HG03575 (cell line): ENCODE measurements around the gene LFNG.

ENCODE experiments used
- ATAC-seq: cut with Tn5 transposase; IDR thresholded peaks from one replicate; pipeline ENCODE4 v1.9.1; 2021; ENCODE audit not compliant: unreplicated experiment, insufficient number of reproducible peaks, low FRiP score; ENCODE audit errors: extremely low read depth

LFNG gene

DNA sequence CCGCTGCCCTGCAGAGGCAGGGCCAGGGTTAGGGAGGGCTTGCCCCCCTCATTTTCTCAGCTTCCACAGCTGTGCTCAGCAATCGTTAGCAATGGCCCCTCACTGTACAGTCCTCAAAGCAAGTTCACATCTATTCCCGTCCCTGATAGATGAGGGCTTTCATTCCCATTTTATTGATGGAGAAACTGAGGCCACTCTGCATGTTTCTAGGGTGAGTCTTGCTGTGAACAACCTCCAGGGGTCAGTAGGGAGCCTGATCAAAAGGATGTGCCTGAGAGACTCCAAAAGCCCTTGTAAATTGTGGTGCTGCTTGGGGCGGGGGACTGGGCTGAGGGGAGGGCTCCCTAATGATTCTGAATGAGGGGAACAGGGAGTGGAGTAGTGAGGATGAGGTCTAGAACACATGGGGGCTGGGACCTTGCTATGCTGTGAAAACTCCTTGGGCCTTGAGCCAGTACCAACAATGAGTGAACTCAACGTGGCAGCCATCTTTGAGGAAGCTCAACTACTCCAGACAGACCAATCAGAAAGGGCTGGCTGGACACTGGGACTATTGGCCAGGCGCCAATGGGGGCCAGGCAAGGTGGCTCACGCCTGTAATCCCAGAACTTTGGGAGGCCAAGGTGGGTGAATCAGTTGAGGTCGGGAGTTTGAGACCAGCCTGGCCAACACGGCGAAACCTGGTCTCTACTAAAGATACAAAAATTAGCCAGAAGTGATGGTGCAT is 36.7 kb upstream of the LFNG start:
- ATAC-seq, result no peak

DNA sequence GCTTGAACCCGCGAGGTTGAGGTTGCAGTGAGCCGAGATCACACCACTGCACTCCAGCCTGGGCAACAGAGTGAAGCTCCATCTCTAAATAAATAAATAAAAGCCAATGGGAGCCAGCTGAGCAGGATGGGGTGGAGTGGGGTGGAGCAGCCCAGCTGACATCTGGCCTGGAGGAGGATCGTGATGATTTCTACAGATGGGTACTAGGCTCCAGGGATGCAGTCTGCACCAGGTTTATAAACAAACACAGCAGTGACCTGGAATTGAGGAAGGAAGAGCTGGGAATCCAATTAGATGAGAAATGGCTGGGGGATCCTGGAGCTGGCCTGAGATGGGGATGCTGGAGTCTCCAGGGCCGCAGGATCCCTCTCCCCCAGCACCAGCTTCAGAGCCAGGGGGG is 36.1 kb upstream of the LFNG start:
- ATAC-seq, result no peak

DNA sequence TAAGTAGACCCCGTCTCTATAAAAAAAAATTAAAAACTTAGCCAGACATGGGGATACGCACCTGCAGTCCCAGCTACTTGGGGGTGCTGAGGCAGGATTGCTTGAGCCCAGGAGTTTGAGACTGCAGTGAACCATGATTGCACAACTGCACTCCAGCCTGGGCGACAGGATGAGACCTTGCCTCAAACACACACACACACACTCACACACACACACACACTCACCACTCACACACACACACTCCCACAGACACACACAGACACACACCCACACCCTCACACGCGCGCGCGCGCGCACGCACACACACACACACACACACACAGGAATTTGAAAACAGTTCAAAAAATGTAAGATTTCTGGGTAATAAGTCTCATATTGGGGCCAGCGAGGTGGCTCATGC is 34.7 kb upstream of the LFNG start:
- ATAC-seq, result no peak

DNA sequence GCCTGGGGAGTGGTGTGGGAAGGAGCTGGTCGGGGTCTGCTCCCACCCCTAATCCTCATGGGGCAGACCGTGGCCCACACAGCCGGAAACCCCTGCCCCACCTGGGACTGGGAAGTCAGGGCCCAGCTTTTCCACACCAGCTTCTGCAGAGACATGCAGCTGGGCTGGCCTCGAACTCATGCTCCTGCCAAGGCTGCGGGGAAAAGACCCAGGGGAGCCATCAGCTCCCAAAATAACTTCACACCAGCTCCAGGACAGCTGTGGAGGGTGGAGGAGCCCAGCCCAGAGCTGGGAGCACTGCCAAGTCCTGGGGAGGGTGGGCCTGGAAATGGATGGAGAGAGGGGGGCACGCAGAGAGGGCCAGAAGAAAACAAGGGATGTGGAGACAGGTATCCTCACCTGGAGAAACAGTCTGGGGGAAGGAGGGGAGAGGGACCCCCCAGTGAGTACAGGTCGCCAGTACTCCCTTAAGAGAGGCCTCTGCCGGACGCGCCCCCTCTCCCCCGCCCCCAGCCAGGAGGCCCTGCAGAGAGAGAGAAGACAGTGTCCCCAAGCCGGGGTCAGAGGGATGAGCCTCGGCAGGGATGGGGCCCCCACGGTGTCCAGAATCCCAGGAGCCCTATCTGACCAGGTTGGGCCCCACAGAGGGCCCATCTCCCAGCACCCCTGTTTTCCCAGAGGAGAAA is 31.8 kb upstream of the LFNG start:
- ATAC-seq, result no peak

DNA sequence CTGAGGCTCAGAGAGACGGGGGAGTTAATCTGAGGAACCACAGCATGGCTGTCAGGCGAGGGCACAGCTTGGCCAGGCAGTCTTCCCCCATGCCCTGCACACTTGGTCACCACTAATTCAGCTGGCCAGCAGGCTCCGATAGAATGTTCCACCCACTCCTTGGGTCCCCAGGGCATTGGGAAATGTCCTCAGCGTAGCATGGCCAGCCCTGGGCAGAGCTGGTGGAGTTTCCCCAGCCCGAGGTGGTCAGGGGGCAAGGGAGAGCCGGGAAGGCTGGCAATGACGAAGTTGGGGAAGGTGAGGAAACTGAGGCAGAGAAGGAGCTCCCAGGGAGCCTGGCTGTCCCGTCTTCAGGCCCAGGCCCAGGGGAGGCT is 31.3 kb upstream of the LFNG start:
- no peak for ATAC-seq

DNA sequence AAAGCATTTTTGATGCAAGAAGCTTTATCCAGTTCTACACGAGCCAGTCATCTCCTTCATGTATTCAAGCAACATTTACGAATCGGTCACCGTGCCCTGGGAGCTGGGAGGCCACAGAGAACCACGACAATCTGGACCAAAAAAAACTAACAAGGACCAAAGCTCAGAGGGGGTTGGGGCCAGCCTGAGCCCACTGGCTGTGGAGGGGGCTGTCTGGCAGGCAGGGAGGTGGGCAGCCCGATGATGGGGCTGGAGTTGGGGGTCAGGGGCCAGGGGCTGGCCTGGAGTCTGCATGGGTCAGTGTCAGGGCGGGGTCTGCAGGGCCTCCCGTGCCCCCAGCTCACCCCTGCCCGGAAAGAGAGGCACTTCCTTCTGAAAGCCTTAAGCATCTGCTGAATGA is 30.9 kb upstream of the LFNG start:
- ATAC-seq, result no peak

DNA sequence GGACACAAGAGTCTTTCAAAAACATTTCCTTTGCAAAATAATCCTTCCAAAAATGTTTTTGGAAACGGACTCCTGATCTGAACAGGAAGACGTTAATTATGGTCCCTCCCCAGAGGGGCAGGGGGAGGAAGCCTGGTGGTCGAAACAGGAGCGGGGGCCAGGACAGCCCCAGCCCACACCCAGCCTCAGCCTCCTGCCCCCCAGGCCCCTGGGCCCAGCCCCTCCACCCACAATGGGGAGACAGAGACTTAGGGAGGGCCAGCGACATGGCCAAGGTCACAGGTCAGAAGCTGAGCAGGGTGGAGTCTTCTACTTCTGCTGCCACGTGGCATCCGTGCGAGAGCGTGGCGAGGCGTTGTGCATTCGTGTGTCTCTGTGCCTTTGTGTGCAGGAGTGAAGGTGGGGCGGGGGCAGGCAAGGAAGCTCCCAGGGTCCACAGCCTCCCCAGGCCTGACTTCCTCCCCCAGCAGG is 29.4 kb upstream of the LFNG start:
- ATAC-seq, result no peak

DNA sequence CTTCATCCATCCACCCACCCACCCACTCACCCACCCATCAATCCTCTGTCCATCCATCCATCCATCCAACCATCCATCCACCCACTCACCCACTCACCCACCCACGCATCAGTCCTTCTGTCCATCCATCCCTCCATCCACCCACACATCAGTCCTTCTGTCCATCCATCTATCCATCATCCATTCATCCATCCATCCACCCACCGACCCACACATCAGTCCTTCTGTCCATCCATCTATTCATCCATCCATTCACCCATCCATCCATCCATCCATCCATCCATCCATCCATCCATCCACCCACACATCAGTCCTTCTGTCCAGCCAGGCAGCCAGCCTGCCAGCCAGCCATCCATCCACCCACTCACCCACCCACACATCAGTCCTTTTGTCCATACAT is 27.5 kb upstream of the LFNG start:
- no peak for ATAC-seq

DNA sequence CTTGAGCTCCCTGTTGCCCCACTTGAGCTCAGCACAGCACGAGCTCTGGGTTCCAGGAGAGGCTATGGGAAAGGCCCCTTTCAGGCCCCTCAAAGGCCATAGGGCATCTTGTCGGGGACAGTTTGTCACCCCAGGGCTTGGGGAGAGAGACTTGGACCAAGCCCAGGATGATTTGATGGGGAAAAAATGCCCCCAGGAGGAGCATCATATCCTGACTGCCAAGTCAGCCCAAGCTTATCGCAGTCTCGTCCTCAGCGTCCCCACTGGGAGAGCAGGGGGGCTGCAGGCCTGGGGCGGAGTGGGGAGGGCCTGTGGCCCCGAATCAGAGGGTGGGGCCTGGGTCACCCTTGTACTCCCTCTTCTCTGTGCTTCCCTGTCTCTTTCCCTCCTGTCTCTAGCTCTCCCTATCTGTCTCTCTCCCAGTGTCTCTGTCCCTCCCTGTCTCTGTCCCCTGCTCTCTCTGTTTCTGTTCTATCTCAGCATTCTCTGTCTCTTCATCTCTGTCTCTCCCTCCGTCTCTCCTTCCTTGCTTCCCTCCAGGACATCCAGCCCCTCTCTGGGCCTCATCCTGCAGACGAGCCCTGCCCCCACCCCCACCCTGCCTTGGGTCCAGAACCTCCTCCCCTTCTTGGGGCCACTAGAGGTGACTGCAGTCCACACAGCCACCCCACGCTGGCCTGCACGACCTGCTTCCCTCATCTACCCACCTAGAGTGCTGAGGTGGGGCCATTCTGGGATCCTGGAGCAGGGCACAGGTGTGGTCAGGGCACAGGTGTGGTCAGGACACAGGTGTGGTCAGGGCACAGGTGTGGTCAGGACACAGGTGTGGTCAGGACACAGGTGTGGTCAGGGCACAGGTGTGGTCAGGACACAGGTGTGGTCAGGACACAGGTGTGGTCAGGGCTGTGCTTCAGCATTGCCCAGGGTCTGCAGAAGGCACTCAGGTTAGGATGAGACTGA is 26.1 kb upstream of the LFNG start:
- ATAC-seq, result no peak

DNA sequence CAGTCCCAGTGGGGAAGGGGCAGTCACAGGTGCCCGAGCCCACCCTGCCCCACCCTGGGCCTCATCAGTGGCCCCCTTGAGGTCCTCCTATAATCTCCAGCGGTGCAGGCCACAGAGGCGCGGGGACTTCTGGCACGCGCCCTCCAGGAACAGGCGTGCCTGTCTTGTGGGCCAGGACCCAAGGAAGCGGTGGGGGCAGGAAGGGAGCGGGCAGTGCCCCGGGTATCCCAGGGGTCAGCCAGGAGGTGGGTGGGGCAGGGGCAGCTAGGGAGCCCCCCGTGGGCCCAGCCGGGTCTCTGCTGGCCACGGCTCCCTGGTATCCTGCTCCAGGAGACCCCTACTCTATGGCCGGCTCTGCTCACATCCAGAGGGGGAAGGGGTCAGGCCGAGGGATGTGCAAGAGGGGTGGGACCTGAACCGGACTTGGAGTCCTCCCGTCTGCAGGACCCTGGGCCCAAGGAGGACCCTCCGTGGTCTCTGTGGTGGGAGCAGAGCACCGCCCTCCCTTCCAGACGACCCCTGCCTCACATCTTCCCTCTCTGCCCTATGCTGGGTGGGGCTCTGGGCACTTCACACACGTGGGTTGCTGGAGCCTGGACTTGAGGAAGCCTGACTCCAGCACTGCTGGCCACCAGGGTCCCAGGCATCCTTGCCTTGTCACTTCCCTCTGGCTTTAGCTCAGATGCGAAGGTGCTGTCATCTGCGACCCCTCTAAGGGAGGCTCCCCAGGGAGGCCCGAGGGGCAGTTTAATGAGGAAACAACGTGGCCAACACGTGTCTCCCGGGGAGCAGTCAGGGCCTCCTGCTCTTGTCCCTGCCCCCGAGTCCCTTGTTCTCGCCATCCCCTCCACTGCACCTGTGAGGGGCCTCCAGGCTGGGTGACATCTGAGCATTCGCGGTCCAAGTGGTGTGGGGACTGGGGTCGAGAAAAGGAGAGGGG is 25.1 kb upstream of the LFNG start:
- ATAC-seq, result no peak

DNA sequence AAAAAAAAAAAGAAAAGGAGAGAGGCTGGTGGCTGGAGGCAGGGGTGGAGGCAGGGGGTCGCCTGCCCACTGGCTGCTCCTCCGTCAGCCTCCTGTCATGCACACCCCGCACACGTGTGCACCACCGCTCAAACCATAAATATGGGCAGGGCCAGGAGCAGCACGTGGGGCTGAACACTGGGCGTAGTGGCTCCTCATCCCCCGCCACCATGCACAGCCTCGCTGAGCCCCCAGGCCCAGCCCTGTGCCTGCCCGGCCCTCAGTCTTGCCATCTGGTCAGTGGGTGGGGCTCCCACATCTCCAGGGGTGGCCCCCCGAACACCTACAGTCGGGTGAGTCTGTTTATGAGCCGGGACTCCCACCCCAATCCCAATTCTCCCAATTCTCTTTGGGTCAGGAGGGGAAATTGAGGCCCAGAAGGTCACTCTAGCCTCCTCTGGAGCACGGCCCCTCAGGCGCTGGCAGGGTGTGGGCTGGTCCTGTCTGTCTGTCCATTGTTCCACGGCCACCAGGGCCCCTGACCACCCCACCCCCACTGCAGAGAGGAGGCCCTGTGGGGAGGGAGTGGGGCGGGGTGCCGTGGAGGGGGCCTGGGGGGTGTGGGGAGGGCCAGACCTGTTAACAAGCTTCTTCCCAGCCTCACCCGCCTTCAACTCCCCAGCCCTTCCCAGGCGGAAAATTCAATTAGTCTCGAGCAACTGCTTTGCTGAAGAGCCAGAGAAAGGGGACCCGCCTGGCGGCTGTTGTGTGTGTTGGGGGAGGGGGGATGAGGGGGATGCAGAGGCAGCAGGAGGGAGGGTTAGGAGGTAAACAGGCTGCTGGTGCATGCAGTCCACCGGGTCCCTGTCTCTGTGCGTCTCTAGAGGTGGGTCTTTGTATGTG is 23.9 kb upstream of the LFNG start:
- ATAC-seq, result no peak

DNA sequence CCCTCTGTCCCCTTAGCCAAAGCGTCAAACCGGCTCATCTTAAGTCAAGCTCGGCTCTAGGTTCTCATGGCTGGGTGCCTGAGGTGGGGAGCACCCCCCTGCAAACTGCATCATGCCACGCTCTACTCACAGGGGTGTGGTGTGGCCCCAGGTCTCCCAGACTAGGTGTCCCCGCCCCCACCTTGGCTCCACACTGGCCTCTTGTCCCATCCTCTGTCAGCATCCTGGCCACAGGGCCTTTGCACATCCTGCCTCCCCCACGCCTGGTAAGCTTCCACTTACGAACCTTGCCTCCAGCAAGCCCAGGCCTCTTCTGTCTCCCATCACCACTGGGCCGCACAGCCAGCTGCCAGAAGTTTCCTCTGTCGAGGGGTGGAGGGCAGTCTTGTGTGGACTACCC is 23.2 kb upstream of the LFNG start:
- no peak for ATAC-seq

DNA sequence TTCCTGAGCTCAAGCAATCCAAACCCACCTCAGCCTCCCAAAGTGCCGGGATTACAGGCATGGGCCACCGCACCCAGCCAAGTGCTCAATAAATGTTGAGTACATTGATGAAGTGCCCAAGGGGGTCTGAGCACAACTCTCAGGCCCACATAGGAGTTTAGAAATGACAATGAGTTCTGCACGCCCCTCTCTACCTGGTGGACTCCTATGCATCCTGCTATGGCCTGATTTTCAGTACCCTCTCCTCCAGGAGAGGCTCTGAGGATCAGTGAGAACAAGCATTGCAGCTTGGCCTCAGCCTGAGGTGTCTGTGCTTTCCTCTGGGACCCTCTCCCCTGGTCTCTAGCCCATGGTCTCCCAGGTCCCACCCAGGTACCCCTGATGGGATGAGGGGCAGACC is 22.5 kb upstream of the LFNG start:
- ATAC-seq, result no peak

DNA sequence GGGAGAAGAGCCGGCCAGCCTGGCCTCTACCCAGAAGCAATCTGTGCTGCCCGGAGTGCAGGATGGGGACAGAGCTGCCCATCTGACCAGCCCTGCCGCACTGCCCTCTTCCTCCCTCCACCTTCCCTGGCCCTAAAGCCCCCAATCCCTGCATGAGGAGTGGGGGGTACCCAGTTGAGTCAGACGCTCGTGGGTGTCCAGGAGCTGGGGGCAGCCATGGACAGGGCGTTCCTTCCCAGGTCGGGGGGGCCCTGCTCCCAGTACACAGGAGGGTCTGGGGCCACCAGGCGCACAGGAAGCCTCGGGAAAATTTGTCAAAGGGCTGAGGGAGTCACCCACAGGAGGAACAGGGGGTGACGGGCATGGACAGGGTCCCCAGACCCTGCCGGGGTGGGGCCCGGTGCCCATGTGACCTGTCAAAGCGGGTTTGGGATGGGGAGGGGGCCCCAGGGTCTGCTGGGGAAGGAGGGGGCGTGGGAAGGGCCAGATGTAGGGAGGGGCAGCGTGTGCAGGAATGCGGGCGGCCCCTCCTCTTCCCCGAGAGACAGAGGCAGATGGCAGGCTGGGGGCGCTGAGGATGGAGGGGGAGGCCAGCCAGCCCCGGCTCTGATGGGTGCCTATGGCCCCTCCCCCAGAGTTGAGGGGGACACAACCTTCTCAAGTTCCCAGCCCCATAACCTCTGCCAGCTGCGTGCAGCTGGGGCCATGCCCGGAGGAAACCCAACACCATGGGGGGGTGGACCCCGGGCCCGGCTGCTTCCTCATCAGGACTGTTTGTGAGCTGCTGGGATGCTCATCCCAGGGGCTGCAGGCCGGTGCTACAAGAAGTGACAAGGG is 21.9 kb upstream of the LFNG start:
- ATAC-seq, result no peak

DNA sequence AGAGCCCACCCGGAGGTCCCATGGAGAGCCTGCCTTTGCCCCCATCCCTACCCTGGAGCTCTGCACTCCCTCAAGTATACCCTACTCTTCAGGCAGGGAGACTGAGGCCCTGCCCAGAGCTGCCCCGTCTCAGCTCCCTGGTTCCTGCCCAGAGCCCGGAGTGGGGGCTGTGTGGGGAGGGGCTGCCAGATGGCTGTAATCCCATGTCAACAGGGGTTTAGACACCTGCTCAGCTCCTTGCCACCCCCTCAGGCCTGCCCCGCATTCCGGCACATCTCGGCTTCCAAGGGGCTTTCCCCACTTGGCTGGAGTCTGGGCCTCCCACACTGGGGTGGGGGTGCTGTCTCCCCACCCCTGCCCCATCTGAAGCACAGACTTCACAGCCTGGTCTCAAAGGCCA is 20.9 kb upstream of the LFNG start:
- no peak for ATAC-seq

DNA sequence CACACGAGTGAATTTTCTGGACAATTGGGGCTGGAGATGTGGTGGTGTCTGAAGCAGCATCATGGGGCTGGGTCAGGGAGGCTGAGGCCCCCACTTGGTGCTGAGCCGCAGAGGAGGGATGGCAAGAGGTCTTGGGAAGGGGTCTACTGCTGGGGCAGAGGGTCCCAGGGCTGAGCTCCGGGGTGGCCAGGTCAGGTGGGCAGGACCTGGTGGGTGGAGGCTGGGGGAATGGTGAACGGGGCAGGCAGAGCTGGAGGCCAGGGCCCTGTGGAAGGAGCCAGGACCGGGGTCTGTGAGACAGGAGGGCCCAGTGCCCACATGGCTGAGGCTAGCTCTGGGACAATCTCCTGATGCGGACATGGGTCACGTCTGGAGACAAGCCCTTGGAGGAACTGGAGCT is 20.4 kb upstream of the LFNG start:
- no peak for ATAC-seq
